Central memory CD4-positive, alpha-beta T cell (primary cell): ENCODE results near the gene DPY19L1.
"Not testable (repeated sequence)": the region's sequence is repeated elsewhere in the genome, so short reads cannot be mapped to it uniquely, and the experiment has no call there.

Source experiments
- DNase-seq: peaks from one replicate; pipeline ENCODE4 v3.0.0; 2022

The DPY19L1 gene

DNA sequence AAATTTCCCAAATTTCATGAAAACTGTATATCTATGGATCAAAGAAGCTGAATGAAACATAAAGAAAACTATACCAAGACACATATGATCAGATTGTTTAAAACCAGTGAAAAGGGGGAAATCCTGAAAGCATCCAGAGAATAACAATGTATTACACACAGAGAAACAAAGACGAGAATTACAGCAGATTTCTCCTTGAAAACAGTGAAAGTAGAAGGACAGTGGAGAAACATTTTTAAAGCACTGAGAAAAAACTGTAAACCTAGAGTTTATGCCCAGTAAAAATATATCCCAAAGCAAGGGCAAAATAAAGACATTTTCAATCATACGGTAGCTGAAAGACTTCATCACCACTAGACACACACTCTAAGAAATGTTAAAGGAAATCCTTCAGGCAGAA lies 121.0 kb downstream of the DPY19L1 start:
- DNase-seq: no peak

GRCh38 chr7:34912236-34912635 lies 125.0 kb downstream of the DPY19L1 start:
- DNase-seq: no peak

GRCh38 chr7:34906266-34906850 lies 130.9 kb downstream of the DPY19L1 start:
- not testable (repeated sequence) for DNase-seq

- no peak for DNase-seq
Observed at GRCh38 chr7:34904987-34905386, 132.3 kb downstream of the DPY19L1 start.

DNA sequence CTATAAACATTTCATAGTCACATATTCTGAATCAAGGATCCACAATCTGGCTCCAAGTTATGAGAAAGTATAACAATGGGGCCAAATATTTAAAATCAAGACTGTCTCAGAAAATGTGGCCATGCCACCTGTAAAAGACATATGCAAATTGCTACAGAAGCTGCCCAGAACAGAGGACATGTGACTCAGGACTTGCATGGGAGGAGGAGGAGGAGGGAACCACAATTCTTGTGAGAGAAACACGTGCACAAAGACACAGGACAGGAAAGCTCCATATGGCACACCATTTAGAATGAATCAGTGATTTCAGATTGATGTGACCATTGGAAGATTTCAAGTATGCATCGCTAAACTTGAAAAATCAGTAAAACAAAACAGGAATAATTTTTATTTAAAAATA lies 133.4 kb downstream of the DPY19L1 start:
- DNase-seq: not testable (repeated sequence)

- DNase-seq: no peak
Observed at GRCh38 chr7:34902182-34902581, 135.1 kb downstream of the DPY19L1 start.

GRCh38 chr7:34900891-34901513 lies 136.3 kb downstream of the DPY19L1 start:
- DNase-seq: no peak

DNA sequence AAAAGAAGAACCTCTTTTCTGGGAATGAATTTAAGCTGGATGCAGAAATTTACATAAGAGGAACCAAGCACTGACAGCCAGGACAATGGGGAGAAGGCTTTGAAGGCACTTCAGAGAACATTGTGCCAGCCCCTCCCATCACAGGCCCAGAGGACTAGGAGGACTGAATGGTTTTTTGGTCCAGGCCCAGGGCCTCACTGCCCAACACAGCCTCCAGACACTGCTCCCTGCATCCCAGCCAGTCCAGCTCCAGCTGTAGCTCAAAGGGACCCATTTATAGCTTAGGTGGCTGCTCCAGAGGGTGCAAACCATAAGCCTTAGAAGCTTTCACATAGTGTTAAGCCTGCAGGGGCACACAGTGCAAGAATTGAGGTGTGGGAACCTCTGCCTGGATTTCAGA lies 142.1 kb downstream of the DPY19L1 start:
- DNase-seq: no peak

DNA sequence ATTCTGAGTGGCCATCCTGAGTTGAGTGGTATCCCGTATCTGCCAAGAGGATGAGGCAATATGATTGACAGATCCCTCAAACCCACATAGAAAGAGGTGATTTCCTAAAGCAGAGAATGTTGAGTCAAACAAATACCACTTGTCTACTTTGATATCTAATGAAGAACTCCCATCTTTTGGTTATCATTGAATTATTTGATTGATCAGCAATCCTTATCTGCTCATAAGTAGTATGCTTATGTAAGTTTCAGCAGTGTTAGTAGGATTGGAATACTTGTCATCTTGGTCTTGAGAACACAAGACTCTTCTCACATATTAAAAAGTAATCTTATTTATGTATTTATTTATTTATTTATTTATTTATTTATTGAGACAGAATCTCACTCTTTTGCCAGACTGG lies 147.3 kb downstream of the DPY19L1 start:
- no peak for DNase-seq

DNA sequence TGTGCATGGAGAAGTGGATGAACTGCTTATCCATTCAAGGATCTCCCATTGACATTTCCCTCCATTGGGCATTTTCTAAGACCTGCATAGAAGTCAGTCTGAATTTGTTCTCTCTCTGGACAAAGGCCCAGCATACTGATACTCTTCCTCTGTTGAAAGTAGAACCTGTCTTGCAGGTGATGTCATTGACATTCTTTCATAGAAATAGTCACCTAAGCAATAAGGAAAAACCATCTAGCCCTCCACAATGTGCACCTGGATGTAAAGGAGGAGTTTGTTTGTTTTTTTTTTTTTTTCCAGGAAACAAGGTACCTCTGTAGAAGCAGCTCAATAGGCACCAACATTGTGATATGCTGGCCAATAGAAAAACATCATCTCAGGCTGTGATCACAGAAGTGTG lies 150.4 kb downstream of the DPY19L1 start:
- no peak for DNase-seq

DNA sequence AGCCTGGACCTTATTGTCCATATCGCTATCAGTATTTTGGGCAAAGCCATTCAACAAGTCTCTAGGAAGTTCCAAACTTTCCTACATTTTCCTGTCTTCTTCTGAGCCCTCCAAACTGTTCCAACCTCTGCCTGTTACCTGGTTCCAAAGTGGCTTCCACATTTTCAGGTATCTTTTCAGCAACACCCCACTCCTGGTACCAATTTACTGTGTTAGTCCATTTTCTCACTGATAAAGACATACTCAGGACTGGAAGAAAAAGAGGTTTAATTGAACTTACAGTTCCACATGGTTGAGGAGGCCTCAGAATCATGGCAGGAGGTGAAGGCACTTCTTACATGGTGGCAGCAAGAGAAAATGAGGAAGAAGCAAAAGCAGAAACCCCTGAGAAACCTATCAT lies 153.4 kb downstream of the DPY19L1 start:
- not testable (repeated sequence) for DNase-seq

DNA sequence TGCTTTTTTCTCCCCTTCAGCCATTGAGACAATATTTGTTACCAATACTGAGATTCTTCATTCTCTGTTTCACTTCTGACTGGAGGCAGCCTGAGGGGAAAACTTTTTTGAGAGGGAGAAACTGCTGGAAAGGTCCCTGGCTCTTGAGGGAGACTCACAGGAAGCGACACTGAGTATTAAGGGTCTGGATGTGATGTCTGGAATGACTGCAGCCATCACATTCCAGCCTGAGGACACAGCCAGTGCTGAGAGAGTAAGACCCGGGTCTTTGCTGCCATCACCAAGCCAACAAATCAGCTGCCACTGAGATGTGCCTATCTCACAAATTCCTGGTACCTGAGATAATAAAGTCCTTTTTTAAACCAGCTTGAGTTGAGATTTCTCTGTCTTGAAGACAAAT lies 157.4 kb downstream of the DPY19L1 start:
- no peak for DNase-seq

DNA sequence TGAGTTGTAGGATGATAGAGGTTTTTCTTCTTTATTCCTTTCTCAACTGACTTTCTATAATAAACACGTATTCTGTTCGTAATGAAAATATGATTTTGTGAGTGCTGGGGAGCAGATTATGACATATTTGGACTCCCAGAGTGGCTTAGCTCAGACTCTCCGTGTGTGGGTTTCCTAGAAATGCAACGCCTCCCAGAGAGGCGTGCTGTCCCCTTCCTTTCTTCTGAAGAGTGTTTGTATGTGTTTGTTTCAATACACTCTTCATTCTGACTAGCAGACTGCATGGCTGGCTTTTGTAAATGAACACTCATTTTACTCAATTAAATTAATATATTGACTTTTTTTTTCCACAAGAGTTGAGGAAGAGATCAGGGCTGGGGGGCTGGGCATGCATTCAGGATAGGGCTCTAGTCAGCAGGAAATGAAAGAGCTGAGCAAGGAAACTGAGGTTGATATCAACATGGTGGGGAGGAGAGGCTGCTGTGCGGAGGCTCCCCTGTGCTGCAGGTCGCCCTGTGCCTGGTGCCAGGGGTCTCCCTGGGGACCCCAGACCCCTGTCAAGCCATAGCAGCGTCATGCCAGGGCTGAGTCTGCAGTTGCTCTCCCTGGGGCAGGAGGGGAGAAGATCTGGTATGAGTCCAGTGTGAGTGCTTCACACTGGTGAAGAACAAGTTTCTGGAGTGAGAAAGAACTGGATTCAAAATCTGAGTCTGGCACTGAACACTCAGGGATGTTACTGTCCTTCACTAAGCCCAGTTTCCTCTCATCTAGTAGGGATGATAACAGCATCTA lies 158.1 kb downstream of the DPY19L1 start:
- DNase-seq: not testable (repeated sequence)
